B cell (primary cell): ENCODE measurements around the gene DENND5B. TPM values are rescaled to one million over a fixed set of nuclear protein-coding genes. Genes with fewer than 3 reads are reported as not detected.

Experiments used
- ATAC-seq: fragments of 200-7000 bp; cut with Tn5 transposase; one replicate; pipeline ENCODE4 v1.10.0; 2021; ENCODE audit warnings: low read depth, mild to moderate bottlenecking, moderate number of reproducible peaks, moderate library complexity
- CTCF ChIA-PET: fragments of 350-600 bp; sonication (Branson Sonifier 250); formaldehyde crosslinking; loops from one replicate; lab custom pipeline; 2021; ENCODE audit warnings: antibody characterized with exemption, inconsistent platforms; lab: Charles Lee
- POLR2A ChIA-PET: fragments of 350-600 bp; sonication (Branson Sonifier 250); formaldehyde crosslinking; loops from one replicate; lab custom pipeline; 2021; ENCODE audit warnings: antibody characterized with exemption; lab: Charles Lee
- DNase-seq: peaks from one replicate; pipeline ENCODE4 v3.0.0; 2013
- H2AFZ ChIP-seq: 2 replicates; pipeline ENCODE4 v1.6.1; 2012; ENCODE audit warnings: mild to moderate bottlenecking, low read depth, low read length; ENCODE audit not compliant: insufficient read depth, poor library complexity, severe bottlenecking
- H3K27ac ChIP-seq, 2 donors: 1 replicate in 1 of 2; 2 replicates in 1 of 2; pipeline ENCODE4 v1.5.1; 2012 to 2013; ENCODE audit warnings: low read length in 2 of 2, mild to moderate bottlenecking in 2 of 2, moderate library complexity in 1 of 2
- H3K27me3 ChIP-seq, 4 experiments: fragments of 200-600 bp in 1 of 4; sonication (generic) in 1 of 4; replicated peaks in 1 of 4; 1 replicate in 2 of 4; 2 replicates in 2 of 4; pipeline versions ENCODE4 v1.6.1 to v1.7.0; 2013 to 2016; ENCODE audit warnings: low read length in 3 of 4, mild to moderate bottlenecking in 2 of 4, mixed read lengths in 1 of 4, moderate library complexity in 1 of 4; ENCODE audit not compliant: insufficient read depth in 4 of 4, control insufficient read depth in 3 of 4; ENCODE audit errors: control extremely low read depth in 1 of 4
- H3K36me3 ChIP-seq, 2 experiments: replicated peaks in 1 of 2; 1 replicate in 1 of 2; 2 replicates in 1 of 2; pipeline versions ENCODE4 v1.6.1 to v1.7.1; 2013; ENCODE audit warnings: low read length in 1 of 2; ENCODE audit not compliant: insufficient read depth in 2 of 2, control insufficient read depth in 1 of 2; ENCODE audit errors: control extremely low read depth in 1 of 2, extremely low read depth in 1 of 2
- H3K4me1 ChIP-seq, 2 donors: fragments of 200-600 bp in 1 of 2; sonication (generic) in 1 of 2; 1 replicate in 1 of 2; 2 replicates in 1 of 2; pipeline versions ENCODE4 v1.5.1 to v1.6.1; 2013 to 2017; ENCODE audit warnings: low read length in 2 of 2; ENCODE audit not compliant: control insufficient read depth in 2 of 2, insufficient read depth in 2 of 2
- H3K4me2 ChIP-seq: replicated peaks from 2 replicates; pipeline ENCODE3; 2012; ENCODE audit warnings: mild to moderate bottlenecking, low read depth, low read length; ENCODE audit not compliant: poor library complexity, severe bottlenecking
- H3K4me3 ChIP-seq, 5 experiments: fragments of 200-600 bp in 1 of 5; sonication (generic) in 1 of 5; 1 replicate in 3 of 5; 2 replicates in 2 of 5; pipeline versions ENCODE4 v1.5.1 to v1.7.0; 2011 to 2016; ENCODE audit warnings: low read length in 4 of 5, mild to moderate bottlenecking in 4 of 5, low read depth in 2 of 5, control low read depth in 1 of 5, moderate library complexity in 1 of 5; ENCODE audit not compliant: insufficient read depth in 1 of 5; ENCODE audit errors: control extremely low read depth in 1 of 5, extremely low read depth in 1 of 5
- H3K79me2 ChIP-seq: fragments of 200-600 bp; sonication (generic); one replicate; pipeline ENCODE4 v1.6.0; 2016; ENCODE audit warnings: low read length; ENCODE audit not compliant: control insufficient read depth, insufficient read depth
- H3K9ac ChIP-seq: fragments of 200-600 bp; sonication (generic); 2 replicates; pipeline ENCODE4 v1.6.1; 2017; ENCODE audit warnings: mild to moderate bottlenecking, low read length, moderate library complexity
- H3K9me3 ChIP-seq, 3 donors: one replicate each; pipeline versions ENCODE4 v1.6.1 to v1.7.1; 2013; ENCODE audit warnings: low read length in 2 of 3; ENCODE audit not compliant: control insufficient read depth in 2 of 3, insufficient read depth in 1 of 3; ENCODE audit errors: control extremely low read depth in 1 of 3
- H4K20me1 ChIP-seq: 2 replicates; pipeline ENCODE4 v1.6.0; 2012; ENCODE audit warnings: mild to moderate bottlenecking, low read length; ENCODE audit not compliant: insufficient read depth, control insufficient read depth, poor library complexity, severe bottlenecking
- H3K27ac Mint-ChIP-seq: one replicate; pipeline ENCODE4 v1.8.0; 2021; ENCODE audit warnings: mixed read lengths
- H3K27me3 Mint-ChIP-seq: one replicate; pipeline ENCODE4 v1.8.0; 2021; ENCODE audit warnings: mixed read lengths
- H3K4me1 Mint-ChIP-seq: one replicate; pipeline ENCODE4 v1.8.0; 2021; ENCODE audit warnings: mixed read lengths
- H3K4me3 Mint-ChIP-seq: one replicate; pipeline ENCODE4 v1.8.0; 2021; ENCODE audit warnings: mixed read lengths
- H3K9me3 Mint-ChIP-seq: one replicate; pipeline ENCODE4 v1.8.0; 2022; ENCODE audit warnings: mixed read lengths; ENCODE audit not compliant: insufficient read depth
- EZH2 ChIP-seq: IDR thresholded peaks from 2 replicates; pipeline ENCODE4 v1.6.1; 2012; ENCODE audit warnings: borderline replicate concordance, low read depth, mild to moderate bottlenecking, moderate library complexity, low read length; ENCODE audit not compliant: insufficient read depth, poor library complexity, severe bottlenecking
- WGBS: methylation state at CpG from one replicate; pipeline ENCODE4 v1.1.5; 2013; ENCODE audit warnings: missing lambda C conversion rate; ENCODE audit not compliant: insufficient coverage; 5-methylcytosine and 5-hydroxymethylcytosine counted together
- intact Hi-C: fragments of 100-400 bp; cut with micrococcal nuclease; formaldehyde crosslinking; loops from one replicate; pipeline ENCODE4 v1.10.0; 2022
- polyA plus RNA-seq: library from polyadenylated mRNA; depleted of rRNA; stranded (reverse); fragments of >200 nt; gene quantifications from 2 replicates; pipeline ENCODE4 v1.2.3, GENCODE V29; 2012
- total RNA-seq, 2 donors: library from RNA; stranded (reverse); fragments of 120-200 nt in 1 of 2; gene quantifications; 1 replicate in 1 of 2; 2 replicates in 1 of 2; pipeline versions ENCODE4 v1.2.3 to v1.2.4, GENCODE V29; 2013 to 2022
- TF ChIP-seq, protein P1 (sequence below): fragments of 200-600 bp; IDR thresholded peaks from one replicate; pipeline ENCODE4 v1.8.0; 2022; ENCODE audit warnings: antibody characterized with exemption, mild to moderate bottlenecking

Gene DENND5B
- total and polyA plus RNA-seq, 2 donors (not counting 1 experiment from before 2014, with no cell fraction given), result 18.7 to 55.3 TPM

DNA sequence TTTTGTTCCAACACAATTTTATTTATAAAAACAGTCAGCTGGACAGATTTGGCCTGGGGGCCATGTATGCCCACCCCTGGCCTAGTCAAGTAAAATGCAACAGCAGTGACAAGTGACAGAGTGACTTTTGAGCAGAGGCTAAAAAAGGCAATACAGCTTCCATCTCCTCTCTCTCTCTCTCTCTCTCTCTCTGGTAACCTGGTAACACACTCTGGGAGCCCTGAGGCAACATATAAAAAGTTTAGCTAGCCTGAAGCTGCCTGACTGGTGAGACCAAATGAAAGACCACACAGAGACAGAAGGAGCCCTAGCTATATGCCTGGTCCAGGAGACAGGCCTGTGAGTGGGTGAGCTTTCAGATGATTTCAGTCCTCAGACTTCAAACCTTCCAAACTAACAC is 105.4 kb downstream of the DENND5B start:
- Histone ChIP-seq H3K4me2 (no peak overlapping the region), H3K9me3 (peaks cover 0 to 1% (median 0%) of the 10 kb centered on the region in 3 donors), H3K27ac (no peak overlapping the region), H4K20me1 (peaks cover 32% of the 10 kb centered on the region), H3K36me3 (peaks cover 4 to 16% of the 10 kb centered on the region in 2 experiments), H3K4me1 (peaks cover 6% of the 10 kb centered on the region in 2 donors), H2AFZ (no peak overlapping the region), H3K27me3 (no peaks in the 10 kb centered on the region), H3K9ac (no peak overlapping the region), H3K79me2 (peaks cover 47% of the 10 kb centered on the region), H3K4me3 (no peak overlapping the region)
- Mint-ChIP-seq H3K27ac (no peak overlapping the region), H3K4me1 (peaks cover 20% of the 10 kb centered on the region), H3K4me3 (no peak overlapping the region), H3K9me3 (no peaks in the 10 kb centered on the region), H3K27me3 (no peaks in the 10 kb centered on the region)
- CTCF ChIA-PET, result no interaction called here
- POLR2A ChIA-PET, result no interaction called here
- DNase-seq (no peak), ATAC-seq (no peak)
- intact Hi-C loops, result no loop called here
- no peak for TF ChIP-seq EZH2
- TF ChIP-seq, protein P1, sequence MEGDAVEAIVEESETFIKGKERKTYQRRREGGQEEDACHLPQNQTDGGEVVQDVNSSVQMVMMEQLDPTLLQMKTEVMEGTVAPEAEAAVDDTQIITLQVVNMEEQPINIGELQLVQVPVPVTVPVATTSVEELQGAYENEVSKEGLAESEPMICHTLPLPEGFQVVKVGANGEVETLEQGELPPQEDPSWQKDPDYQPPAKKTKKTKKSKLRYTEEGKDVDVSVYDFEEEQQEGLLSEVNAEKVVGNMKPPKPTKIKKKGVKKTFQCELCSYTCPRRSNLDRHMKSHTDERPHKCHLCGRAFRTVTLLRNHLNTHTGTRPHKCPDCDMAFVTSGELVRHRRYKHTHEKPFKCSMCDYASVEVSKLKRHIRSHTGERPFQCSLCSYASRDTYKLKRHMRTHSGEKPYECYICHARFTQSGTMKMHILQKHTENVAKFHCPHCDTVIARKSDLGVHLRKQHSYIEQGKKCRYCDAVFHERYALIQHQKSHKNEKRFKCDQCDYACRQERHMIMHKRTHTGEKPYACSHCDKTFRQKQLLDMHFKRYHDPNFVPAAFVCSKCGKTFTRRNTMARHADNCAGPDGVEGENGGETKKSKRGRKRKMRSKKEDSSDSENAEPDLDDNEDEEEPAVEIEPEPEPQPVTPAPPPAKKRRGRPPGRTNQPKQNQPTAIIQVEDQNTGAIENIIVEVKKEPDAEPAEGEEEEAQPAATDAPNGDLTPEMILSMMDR, result no peak

DNA sequence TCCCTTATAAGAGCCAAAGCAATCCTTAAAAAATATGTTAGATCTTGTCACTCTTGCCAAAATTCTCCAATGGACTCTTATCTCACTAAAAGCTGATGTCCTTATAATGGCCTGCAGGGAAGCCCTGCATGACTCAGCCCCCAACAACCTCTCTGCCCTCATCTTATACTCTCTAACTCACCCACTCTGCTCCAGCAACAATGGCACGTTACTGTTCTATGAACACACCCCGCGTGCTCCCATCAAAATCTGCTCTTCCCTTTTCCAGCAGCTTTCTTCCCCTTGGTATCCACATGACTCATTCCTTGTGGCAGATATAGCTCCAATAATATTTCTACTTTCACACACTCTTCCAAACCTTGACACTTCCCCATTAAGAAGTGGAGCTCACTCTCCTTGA is 108.1 kb downstream of the DENND5B start:
- Histone ChIP-seq H3K4me2 (no peak overlapping the region), H3K36me3 (peaks cover 0 to 8% of the 10 kb centered on the region in 2 experiments), H3K4me1 (peaks cover 18 to 23% of the 10 kb centered on the region in 2 donors), H3K9ac (no peak overlapping the region), H3K79me2 (peaks cover 28% of the 10 kb centered on the region), H4K20me1 (peaks cover 35% of the 10 kb centered on the region), H3K27ac (no peak overlapping the region), H3K9me3 (no peaks in the 10 kb centered on the region), H3K4me3 (no peak overlapping the region), H3K27me3 (no peaks in the 10 kb centered on the region), H2AFZ (no peak overlapping the region)
- peaks cover 44% of the 10 kb centered on the region for H3K4me1 Mint-ChIP-seq
- intact Hi-C loops, result loop anchor here (5.0 kb wide), 1 partner anchor 154 kb away; no protein-coding TSS in a partner anchor
- ATAC-seq (no peak), DNase-seq (no peak)
- POLR2A ChIA-PET, result interaction anchor here (0.7 kb wide), 1 partner anchor 496 kb away, joined by 3 read pairs; no protein-coding TSS in a partner anchor
- H3K4me3 Mint-ChIP-seq, result no peak overlapping the region
- H3K27me3 Mint-ChIP-seq, result no peaks in the 10 kb centered on the region
- WGBS, result 100% methylated on average over 3 of the region's 3 CpGs
- H3K27ac Mint-ChIP-seq, result no peak overlapping the region
- TF ChIP-seq, protein P1, result no peak
- no peak for TF ChIP-seq EZH2
- no peaks in the 10 kb centered on the region for H3K9me3 Mint-ChIP-seq
- CTCF ChIA-PET, result no interaction called here
